Astrocyte (in vitro differentiated cells and primary cell): ENCODE data around the gene ERFE. TPM values are rescaled to one million over a fixed set of nuclear protein-coding genes. Genes with fewer than 3 reads are reported as not detected.

Experiments used
- DNase-seq: peaks from one replicate; pipeline ENCODE4 v3.0.0-alpha.2; 2010; ENCODE audit warnings: low read depth
- FAIRE-seq: peaks from 2 replicates; lab custom pipeline; 2011; peaks lifted over from hg19 to GRCh38; lab: Jason Lieb, UNC
- H2AFZ ChIP-seq: 2 replicates; pipeline ENCODE4 v1.6.0; 2012; ENCODE audit warnings: low read depth, low read length, inconsistent platforms
- H3K27ac ChIP-seq: 2 replicates; pipeline ENCODE4 v1.5.1; 2011; ENCODE audit warnings: low read depth, low read length, inconsistent platforms
- H3K27me3 ChIP-seq: 2 replicates; pipeline ENCODE4 v1.6.0; 2011; ENCODE audit warnings: low read length, inconsistent platforms; ENCODE audit not compliant: insufficient read depth
- H3K36me3 ChIP-seq: 2 replicates; pipeline ENCODE4 v1.5.1; 2011; ENCODE audit warnings: low read length, inconsistent platforms; ENCODE audit not compliant: insufficient read depth
- H3K4me1 ChIP-seq: 2 replicates; pipeline ENCODE4 v1.5.1; 2011; ENCODE audit warnings: low read length, inconsistent platforms; ENCODE audit not compliant: insufficient read depth
- H3K4me2 ChIP-seq: 2 replicates; pipeline ENCODE4 v1.6.0; 2012; ENCODE audit warnings: low read length, inconsistent platforms
- H3K4me3 ChIP-seq: 2 replicates; pipeline ENCODE4 v1.5.1; 2011; ENCODE audit warnings: low read depth, mild to moderate bottlenecking, low read length, inconsistent platforms; ENCODE audit not compliant: insufficient read depth
- H3K79me2 ChIP-seq: 2 replicates; pipeline ENCODE4 v1.6.0; 2012; ENCODE audit warnings: mild to moderate bottlenecking, low read length, inconsistent platforms; ENCODE audit not compliant: insufficient read depth
- H3K9ac ChIP-seq: 2 replicates; pipeline ENCODE4 v1.6.0; 2012; ENCODE audit warnings: mild to moderate bottlenecking, low read length, inconsistent platforms
- H3K9me3 ChIP-seq: 2 replicates; pipeline ENCODE4 v1.5.1; 2012; ENCODE audit warnings: low read depth, mild to moderate bottlenecking, low read length, inconsistent platforms; ENCODE audit not compliant: insufficient read depth
- H4K20me1 ChIP-seq: 2 replicates; pipeline ENCODE4 v1.6.0; 2012; ENCODE audit warnings: low read length, inconsistent platforms; ENCODE audit not compliant: insufficient read depth
- H3K27ac Mint-ChIP-seq: one replicate; pipeline ENCODE4 v1.8.0; 2021; ENCODE audit warnings: mild to moderate bottlenecking, mixed read lengths; ENCODE audit not compliant: unreplicated experiment
- H3K27me3 Mint-ChIP-seq: one replicate; pipeline ENCODE4 v1.8.0; 2021; ENCODE audit warnings: low read depth, mixed read lengths; ENCODE audit not compliant: unreplicated experiment
- H3K36me3 Mint-ChIP-seq: one replicate; pipeline ENCODE4 v1.8.0; 2021; ENCODE audit warnings: low read depth, mixed read lengths; ENCODE audit not compliant: unreplicated experiment
- H3K4me1 Mint-ChIP-seq: one replicate; pipeline ENCODE4 v1.8.0; 2021; ENCODE audit warnings: low read depth, mixed read lengths; ENCODE audit not compliant: unreplicated experiment
- H3K4me3 Mint-ChIP-seq: one replicate; pipeline ENCODE4 v1.8.0; 2021; ENCODE audit warnings: mild to moderate bottlenecking, moderate library complexity, mixed read lengths; ENCODE audit not compliant: unreplicated experiment
- H3K9me3 Mint-ChIP-seq: one replicate; pipeline ENCODE4 v1.8.0; 2021; ENCODE audit warnings: mild to moderate bottlenecking, mixed read lengths; ENCODE audit not compliant: unreplicated experiment
- EZH2 ChIP-seq: IDR thresholded peaks from 2 replicates; pipeline ENCODE4 v1.6.1; 2012; ENCODE audit warnings: mild to moderate bottlenecking, low read length, inconsistent platforms; ENCODE audit not compliant: insufficient read depth
- total RNA-seq: library from RNA; stranded (reverse); gene quantifications from 2 replicates; pipeline ENCODE4 v1.2.1, GENCODE V29; 2021
- TF ChIP-seq, protein P1 (sequence below): IDR thresholded peaks from 2 replicates; pipeline ENCODE4 v1.5.1; 2011; ENCODE audit warnings: low read depth, mild to moderate bottlenecking, inconsistent platforms, low read length, moderate library complexity; ENCODE audit not compliant: insufficient read depth

ERFE gene
- total RNA-seq, 1 donor from 2014 or later, result 1.4 TPM

DNA sequence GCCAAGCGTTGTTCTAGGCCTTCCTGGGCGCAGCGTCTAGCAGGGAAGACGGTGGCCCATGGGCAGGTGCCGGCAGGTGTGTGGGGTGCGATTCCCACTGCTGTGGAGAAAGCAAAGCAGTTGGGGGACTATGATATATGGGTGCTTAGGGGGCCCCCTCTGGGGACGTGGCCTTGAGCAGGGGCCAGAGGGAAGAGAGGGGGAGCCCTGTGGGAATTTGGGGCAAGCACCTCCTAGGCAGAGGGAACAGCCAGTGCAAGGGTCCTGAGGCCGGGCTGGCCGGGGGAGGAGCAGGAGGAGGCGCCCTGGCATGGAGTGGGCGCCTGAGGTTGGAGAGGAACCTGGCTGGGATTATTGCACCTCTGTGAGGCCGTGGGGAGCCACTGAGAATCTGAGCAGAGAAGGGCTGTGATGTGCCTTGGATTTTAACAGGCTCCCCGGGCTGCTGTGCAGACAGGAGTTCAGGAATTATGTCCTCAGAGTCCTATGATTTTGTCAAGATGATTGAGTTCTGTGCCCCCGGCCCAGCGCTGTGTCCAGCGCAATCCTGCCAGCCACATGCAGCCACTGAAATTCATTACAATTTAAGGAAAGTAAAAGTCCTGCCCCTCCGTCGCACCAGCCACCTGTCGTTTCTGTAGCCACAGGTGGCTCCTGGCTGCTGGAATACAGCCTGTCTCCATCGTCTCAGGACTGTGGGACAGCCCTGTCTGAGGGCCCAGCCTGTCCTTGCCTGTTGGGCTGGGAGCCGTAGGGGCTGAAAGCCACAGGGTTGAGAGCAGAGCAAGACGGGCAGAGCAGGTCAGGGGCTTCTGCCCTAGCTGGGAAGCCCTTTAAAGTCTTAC lies 29.4 kb upstream of the ERFE start:
- H2AFZ ChIP-seq, result no peak overlapping the region
- DNase-seq (no peak), FAIRE-seq (no peak)
- H3K9ac ChIP-seq, result no peak overlapping the region
- no peak overlapping the region for H3K27ac Mint-ChIP-seq
- H3K4me3 ChIP-seq, result no peak overlapping the region
- H4K20me1 ChIP-seq, result no peaks in the 10 kb centered on the region
- TF ChIP-seq, protein P1, sequence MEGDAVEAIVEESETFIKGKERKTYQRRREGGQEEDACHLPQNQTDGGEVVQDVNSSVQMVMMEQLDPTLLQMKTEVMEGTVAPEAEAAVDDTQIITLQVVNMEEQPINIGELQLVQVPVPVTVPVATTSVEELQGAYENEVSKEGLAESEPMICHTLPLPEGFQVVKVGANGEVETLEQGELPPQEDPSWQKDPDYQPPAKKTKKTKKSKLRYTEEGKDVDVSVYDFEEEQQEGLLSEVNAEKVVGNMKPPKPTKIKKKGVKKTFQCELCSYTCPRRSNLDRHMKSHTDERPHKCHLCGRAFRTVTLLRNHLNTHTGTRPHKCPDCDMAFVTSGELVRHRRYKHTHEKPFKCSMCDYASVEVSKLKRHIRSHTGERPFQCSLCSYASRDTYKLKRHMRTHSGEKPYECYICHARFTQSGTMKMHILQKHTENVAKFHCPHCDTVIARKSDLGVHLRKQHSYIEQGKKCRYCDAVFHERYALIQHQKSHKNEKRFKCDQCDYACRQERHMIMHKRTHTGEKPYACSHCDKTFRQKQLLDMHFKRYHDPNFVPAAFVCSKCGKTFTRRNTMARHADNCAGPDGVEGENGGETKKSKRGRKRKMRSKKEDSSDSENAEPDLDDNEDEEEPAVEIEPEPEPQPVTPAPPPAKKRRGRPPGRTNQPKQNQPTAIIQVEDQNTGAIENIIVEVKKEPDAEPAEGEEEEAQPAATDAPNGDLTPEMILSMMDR, result no peak
- TF ChIP-seq EZH2, result no peak
- H3K4me2 ChIP-seq, result no peak overlapping the region
- H3K36me3 ChIP-seq, result no peaks in the 10 kb centered on the region
- H3K9me3 ChIP-seq, result no peaks in the 10 kb centered on the region
- no peaks in the 10 kb centered on the region for H3K9me3 Mint-ChIP-seq
- peaks cover 18% of the 10 kb centered on the region for H3K27me3 Mint-ChIP-seq
- H3K4me1 ChIP-seq, result no peaks in the 10 kb centered on the region
- H3K36me3 Mint-ChIP-seq, result no peaks in the 10 kb centered on the region
- H3K4me1 Mint-ChIP-seq, result no peaks in the 10 kb centered on the region
- no peak overlapping the region for H3K4me3 Mint-ChIP-seq
- H3K27ac ChIP-seq, result no peak overlapping the region
- no peaks in the 10 kb centered on the region for H3K27me3 ChIP-seq
- H3K79me2 ChIP-seq, result no peaks in the 10 kb centered on the region

DNA sequence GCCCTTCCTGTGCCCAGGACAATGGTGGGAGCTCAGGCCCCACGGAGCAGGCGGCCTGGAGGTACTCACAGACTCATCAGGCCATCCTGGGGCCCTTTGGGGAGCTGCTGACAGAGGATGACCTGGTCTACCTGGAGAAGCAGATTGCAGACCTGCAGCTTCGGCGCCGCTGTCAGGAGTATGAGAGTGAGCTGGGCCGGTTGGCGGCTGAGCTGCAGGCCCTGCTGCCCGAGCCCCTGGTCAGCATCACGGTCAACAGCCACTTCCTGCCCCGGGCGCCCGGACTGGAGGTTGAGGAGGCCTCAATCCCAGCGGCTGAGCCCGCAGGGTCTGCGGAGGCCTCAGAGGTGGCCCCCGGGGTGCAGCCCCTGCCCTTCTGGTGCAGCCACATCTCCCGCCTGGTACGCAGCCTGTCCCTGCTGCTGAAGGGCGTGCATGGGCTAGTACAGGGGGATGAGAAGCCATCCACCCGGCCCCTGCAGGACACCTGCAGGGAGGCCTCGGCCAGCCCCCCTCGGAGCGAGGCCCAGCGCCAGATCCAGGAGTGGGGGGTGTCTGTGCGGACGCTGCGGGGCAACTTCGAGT lies 28.6 kb upstream of the ERFE start:
- no peak overlapping the region for H3K4me3 ChIP-seq
- no peaks in the 10 kb centered on the region for H3K79me2 ChIP-seq
- no peak overlapping the region for H3K4me3 Mint-ChIP-seq
- H3K27me3 ChIP-seq, result no peaks in the 10 kb centered on the region
- no peaks in the 10 kb centered on the region for H3K9me3 Mint-ChIP-seq
- H3K4me1 Mint-ChIP-seq, result no peaks in the 10 kb centered on the region
- no peak overlapping the region for H3K27ac Mint-ChIP-seq
- DNase-seq, result no peak
- no peaks in the 10 kb centered on the region for H3K36me3 ChIP-seq
- TF ChIP-seq EZH2, result no peak
- TF ChIP-seq, protein P1, result no peak
- H3K27ac ChIP-seq, result no peak overlapping the region
- no peaks in the 10 kb centered on the region for H3K4me1 ChIP-seq
- H2AFZ ChIP-seq, result no peak overlapping the region
- H3K9me3 ChIP-seq, result no peaks in the 10 kb centered on the region
- H3K27me3 Mint-ChIP-seq, result peaks cover 21% of the 10 kb centered on the region
- H3K36me3 Mint-ChIP-seq, result no peaks in the 10 kb centered on the region
- FAIRE-seq, result no peak
- no peaks in the 10 kb centered on the region for H4K20me1 ChIP-seq
- no peak overlapping the region for H3K9ac ChIP-seq
- no peak overlapping the region for H3K4me2 ChIP-seq
